COLO668 (cell line): ENCODE data around the gene PLA2G1B.

Source experiments
- DNase-seq: peaks from one replicate; lab custom pipeline; 2025; ENCODE audit not compliant: unreplicated experiment; lab: John Stamatoyannopoulos, UW

PLA2G1B gene

DNA sequence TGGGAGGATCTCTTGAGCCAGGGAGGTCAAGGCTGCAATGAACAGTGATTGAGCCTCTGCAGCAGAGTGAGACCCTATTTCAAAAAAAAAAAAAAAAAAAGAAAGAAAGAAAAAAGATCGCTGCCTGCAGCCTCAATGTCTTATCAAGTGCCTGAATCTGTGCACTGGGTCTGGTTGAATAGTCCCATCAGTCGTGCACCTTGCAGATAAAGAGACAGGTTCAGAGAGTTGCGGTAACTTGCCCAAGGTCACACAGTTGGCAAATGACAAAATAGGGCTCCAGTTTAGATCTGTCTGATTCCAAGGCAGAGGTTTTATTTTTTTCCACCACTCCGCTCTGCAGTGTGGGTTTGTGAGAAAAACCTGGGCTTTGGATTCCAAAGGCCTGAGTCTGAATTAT is 649 bp upstream of the PLA2G1B start:
- DNase-seq: no peak

DNA sequence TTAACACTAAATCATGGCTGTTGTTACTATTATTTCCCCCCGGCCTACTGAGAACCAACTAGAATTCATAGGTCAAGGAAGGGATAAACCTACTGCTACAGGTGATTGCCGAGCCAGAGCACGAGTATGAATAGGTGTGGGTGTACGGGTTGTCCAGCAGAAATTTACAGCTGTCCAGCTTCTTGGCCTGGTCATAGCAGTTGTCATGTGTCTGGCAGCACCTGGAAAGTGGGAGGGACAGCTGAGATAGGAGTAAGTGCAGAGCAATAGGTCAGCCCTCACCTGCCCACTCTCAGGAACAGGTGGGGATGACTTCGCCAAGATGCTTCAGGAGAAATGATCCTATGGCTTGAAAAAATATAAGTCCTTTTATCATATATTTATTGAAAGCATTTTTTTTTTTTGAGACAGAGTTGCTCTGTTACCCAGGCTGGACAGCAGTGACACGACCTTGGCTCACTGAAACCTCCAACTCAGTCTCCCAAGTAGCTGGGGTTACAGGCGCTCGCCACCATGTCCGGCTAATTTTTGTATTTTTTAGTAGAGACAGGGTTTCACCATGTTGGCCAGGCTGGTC is 2.6 kb downstream of the PLA2G1B start:
- DNase-seq: no peak

DNA sequence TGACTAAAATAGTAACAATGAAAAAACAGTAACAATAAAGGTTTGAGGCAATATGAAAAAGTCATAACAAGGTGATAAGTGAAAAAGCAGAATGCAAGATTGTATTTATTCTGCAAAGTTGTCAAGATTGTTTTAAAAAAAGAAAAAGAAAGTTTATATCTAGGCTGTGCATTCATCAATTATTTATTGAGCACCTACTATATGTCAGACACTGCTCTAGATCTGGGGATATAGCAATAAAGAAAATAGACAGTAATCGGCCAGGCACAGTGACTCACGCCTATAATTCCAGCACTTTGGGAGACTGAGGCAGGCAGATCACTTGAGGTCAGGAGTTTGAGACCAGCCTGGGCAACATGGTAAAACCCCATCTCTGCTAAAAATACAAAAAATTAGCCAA is 3.8 kb downstream of the PLA2G1B start:
- DNase-seq: no peak

DNA sequence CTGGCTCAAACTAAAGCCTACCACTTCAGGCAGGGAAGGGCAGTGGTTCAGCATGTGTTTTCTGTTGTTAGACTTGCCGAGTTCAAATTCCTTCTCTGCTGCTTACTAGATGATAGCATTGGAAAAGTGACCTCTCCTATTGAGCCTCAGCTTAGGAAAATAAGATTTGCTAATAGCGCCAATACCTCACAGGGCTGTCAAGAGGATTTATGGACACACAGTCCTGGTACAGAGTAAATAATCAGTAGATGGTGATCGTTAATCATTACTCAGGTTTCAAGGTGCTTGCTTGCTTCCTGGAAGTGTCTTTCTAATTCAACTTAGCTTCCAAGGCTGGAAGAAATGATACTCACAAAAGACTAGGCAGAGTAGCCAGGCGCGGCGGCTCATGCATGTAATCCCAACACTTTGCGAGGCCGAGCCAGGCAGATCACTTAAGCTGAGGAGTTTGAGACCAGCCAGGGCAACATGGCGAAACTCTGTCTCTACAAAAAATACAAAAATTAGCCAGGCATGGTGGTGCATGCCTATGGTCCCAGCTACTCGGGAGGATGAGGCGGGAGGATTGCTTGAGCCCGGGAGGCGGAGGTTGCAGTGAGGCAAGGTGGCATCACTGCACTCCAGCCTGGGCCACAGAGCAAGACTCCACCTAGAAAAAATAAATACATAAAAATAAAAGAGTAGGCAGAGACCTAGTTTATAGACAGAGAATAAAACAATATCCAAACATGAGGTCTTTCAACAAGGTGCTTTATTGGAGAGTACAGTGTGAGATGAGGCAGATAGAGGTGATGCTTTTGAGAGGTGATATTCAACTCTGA is 6.0 kb downstream of the PLA2G1B start:
- DNase-seq: no peak

DNA sequence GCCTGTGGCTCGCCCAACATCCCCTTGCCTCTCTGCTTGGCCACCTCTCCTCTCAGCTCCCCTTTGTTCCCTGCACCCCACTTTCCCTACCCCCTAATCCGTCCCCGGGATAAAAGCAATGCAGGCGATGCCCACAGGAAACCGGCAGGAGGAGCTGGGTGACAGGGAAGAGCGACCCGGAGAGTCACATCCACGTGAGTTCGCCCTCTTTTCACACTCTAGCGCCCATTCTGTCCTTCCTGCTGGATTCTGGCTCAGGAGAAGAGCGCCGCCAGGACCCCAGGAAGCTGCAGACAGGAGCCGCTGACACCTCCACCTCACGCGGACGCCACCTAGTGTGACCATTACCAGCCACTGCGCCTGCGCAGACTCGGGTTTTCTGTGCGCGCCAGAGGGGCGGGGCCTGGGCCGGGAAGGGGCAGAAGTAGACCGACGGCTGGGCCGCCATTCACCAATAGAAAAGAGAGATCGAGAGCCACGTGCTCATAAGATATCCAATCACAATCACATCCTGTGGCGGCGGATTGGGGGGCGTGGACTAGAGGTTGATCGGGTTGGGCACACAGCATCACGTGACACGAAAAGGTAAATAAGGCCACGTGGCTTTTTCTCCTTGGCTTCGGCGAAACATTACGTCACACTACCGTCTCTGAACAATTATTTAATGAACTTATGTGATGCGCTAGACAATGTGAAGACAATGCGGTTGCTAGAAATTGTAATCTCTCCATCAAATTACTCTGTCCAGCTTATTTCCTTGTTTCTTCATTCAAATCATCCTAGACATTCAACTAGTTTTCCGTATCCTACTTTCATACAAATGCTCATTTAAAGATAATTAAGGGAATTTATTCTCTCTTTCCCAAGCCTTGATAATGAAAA is 10.1 kb downstream of the PLA2G1B start:
- peak; percentile 99 for DNase-seq

DNA sequence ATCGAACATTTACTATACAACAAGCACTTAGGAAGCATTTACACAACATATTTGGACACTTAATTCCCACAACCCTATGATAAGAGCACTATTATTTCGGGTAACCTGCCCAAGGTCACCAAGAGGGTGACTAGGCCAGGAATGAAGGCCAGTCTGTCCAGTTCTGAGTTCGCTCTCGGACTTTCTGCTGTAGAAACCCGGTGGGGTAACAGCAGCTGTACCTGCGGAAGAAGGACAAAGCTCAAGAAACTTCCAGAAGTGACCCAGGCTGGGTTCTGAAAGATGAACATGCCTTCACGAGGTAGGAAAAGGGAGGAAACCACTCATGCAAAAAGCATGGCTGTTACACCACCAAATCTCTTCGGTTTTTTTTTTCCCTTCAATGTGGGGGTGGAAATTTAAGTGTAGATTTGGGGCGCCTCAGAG is 10.8 kb downstream of the PLA2G1B start:
- no peak for DNase-seq

DNA sequence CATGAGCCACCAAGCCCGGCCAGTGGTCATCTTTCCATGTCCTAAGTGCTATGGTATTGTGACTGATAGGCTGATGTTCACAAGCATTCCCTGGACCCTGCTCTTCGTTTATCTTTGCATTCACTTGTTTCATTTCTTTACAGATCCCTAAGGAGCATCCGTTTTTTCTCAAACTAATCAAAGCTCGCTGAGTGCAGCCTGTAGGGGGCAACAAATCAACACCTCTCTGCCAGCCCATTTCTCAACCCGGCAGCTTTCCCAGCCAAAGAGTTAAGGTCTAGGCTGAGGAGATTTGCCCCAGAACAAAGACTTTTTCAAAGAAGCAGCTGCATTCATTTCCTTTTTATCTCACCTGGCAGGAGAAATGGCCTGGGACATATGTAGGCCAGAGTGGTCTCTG is 13.4 kb downstream of the PLA2G1B start:
- no peak for DNase-seq

DNA sequence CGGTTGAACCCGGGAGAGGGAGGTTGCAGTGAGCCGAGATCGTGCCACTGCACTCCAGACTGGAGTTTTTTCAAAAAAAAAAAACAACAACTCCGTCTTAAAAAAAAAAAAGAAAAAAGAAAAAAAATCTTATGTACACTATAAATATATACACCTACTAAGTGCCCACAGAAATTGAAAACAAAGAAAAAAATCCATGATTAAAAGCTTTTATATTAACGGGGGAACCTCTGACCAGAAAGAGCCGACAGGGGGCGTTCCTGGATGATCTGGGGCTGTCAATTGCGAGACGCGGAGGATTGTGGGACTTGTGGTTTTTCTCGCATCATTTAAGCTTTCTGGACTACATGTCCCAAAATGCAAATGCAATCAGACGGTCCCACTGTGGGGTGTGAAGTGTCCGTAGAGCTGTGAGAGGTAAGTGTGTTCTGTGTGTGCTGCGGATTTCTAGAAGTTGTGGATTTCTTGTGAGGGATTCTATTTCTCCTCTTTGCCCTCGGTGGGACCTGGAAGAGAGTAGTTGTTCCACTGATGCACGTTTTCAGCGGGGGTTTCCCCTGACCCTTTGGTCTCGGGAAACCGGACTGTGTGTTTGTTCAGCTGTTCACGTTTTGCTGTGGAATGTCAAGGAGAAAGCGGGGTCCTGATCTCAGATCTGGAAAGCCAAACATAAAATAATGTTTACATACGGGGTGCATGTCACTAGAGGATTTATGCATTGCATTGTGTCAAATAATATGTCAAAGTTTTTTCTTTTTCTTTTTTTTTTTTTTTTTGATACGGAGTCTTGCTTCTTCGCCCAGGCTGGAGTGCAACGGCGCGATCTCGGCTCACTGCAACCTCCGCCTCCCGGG is 25.4 kb downstream of the PLA2G1B start, which contains the start of gene SIRT4:
Gene SIRT4, plus strand, starts transcription at position 360 of the 854 bp plus-strand sequence. CDS start 1,241 bp downstream, outside the sequence.
- DNase-seq: peak; percentile 89

DNA sequence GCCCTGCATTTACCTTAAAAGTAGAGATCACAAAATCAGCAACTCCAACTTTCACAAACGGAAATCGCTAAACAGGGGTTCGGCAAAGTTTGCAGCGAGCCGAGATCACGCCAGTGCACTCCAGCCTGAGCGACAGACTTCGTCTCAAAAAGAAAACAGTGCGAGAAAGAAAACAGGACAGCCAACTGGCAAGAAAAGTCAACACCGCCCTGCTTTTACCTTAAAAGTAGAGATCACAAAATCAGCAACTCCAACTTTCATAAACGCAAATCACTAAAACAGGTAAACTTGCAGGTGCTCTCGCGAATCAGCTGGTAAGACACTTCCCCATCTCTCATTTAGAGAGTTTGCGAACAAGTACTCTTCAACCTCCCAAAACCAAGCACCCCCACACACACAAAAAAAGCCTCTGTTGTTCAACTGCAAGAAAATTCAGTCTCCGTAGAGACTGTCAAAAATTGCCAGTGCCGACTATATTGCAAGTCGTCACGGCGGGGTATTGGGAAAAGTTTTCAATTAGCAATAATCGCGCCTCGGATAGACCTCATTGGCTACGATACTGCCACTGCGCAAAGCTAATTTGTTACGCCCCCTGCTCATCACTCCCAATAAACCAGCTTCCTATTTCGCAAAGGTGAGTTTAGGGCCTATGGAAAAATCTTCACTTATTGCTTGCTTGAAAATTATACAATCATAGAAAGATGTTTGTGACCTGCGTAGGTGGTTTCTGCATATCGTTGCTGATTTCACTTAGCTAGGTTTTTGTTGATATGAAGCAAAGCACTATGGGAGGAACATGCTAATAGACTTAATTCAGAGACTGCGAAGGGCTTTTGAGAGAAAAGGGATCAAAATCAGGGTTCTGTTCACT is 34.7 kb downstream of the PLA2G1B start, which contains the start of gene RNU4-1:
Gene RNU4-1, minus strand, starts transcription at position 577 of the 871 bp plus-strand sequence.
- DNase-seq: peak; percentile 62

DNA sequence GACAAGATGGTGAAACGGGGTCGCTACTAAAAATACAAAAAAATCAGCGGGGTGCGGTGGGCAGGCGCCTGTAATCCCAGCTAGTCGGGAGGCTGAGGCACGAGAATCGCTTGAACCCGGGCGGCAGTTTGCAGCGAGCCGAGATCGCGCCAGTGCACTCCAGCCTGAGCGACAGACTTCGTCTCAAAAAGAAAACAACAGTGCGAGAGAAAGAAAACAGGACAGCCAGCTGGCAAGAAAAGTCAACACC is 35.2 kb downstream of the PLA2G1B start:
- peak; percentile 36 for DNase-seq

DNA sequence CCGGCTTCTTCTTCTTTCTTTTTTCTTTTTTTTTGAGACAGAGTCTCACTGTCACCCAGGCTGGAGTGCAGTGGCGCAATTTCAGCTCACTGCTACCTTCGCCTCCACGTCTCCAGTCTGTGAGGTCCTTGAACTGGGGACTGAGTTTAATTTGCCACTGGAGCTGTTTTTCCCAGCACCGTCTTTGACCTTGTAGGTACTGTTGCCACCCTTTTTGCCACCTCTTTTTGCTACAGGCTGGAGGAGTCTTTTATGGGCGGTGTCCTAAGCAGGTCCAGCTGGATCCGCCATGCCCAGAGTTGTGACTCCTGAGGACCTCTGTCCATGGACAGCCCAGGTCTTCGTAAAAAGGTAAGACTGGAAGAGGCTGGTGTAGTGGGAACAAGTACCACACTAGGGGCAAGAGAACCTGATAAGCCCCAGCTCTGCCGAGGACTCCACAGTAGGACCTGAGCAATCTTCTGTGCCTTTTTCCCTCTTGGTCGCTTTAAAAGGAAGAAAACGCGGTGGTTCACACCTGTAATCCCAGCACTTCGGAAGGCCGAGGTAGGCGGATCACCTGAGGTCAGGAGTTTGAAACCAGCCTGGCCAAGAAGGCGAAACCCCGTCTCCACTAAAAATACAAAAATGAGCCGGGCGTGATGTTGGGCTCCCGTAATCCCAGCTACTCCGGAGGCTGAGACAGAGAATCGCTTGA is 36.8 kb downstream of the PLA2G1B start:
- DNase-seq: peak; percentile 25

DNA sequence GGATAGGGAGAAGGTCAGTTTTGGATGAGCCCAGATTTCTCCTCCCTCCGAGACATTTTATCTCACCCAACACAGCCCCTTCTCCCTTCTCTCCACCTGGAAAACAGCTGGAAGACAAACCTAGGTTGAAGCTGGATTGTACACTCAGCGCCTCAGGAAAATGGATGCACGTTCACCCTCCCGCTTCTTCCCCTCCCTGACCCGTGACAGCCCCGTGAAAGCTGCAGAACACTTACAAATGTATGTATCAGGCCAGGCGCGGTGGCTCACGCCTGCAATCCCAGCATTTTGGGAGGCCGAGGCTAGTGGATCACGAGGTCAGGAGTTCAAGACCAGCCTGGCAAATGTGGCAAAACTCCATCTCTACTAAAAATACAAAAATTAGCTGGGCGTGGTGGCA is 40.1 kb downstream of the PLA2G1B start:
- no peak for DNase-seq

DNA sequence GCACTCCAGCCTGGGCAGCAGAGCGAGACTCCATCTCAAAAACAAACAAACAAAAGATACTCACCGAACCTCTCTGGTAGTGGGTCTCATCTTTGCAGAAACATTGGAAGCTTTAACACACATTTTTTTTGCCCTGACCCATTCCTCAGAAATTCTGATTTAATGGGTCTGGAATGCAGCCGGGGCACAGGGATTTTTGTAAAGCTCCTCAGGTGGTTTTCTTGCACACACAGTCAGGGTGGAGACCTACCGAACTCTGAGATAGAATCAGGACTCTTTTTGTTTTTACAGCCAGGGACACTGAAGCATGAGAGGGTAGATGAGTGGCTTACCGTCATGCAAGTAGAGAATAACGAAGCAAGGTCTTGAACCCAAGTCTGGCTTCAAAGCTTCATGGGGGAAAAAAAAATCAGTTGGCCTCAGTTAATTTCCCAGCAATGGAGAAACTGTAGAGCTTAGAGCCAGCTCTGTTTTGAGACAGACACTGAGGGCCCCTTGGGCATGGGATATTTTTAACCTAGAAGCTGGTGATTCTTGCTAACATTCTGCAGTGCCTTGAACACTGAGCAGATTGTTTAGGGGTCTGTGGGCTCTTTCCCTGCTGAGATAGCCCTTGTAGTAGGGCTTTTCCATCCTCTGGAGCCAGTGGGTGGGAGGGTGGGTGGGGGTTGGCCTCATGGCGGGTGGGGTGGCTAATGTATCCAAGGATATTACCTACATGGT is 40.6 kb downstream of the PLA2G1B start:
- DNase-seq: no peak

DNA sequence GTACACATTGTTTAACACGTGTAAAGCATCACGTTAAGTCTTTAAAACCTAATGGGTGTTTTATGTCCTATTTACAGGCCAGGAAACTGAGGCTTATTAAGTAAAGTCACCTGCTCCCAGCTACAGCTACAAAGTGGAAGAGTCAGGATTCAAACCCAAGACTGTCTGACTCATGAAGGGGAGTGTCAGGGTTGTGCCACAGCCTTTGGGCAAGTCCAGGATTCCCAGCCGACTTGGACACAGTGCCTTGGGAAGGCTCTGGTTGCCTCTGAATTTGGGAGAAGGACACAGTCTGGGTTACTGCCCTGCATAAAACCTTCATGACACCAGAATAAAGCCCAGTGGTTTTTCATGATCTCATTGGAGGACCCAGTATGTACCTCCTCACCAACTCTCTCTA is 43.2 kb downstream of the PLA2G1B start:
- no peak for DNase-seq

DNA sequence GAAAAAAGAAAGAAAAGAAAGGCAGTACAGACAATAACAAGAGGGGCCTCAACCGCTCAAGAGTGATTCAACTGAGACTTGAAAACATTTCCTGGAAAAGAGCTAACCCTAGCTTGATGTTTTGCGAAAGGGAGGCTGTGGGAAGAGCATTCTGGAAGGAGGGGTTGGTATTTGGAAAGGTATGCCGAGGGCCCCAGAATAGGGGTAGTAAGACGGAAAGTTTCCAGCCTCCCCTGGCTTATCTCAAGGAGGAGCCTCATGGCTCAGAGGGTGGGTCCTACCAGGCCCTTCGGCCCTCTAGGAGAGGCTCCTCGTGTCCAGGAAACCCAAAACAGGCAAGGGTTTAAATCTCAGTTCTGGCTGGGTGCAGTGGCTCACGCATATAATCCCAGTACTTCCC is 44.3 kb downstream of the PLA2G1B start:
- DNase-seq: no peak

DNA sequence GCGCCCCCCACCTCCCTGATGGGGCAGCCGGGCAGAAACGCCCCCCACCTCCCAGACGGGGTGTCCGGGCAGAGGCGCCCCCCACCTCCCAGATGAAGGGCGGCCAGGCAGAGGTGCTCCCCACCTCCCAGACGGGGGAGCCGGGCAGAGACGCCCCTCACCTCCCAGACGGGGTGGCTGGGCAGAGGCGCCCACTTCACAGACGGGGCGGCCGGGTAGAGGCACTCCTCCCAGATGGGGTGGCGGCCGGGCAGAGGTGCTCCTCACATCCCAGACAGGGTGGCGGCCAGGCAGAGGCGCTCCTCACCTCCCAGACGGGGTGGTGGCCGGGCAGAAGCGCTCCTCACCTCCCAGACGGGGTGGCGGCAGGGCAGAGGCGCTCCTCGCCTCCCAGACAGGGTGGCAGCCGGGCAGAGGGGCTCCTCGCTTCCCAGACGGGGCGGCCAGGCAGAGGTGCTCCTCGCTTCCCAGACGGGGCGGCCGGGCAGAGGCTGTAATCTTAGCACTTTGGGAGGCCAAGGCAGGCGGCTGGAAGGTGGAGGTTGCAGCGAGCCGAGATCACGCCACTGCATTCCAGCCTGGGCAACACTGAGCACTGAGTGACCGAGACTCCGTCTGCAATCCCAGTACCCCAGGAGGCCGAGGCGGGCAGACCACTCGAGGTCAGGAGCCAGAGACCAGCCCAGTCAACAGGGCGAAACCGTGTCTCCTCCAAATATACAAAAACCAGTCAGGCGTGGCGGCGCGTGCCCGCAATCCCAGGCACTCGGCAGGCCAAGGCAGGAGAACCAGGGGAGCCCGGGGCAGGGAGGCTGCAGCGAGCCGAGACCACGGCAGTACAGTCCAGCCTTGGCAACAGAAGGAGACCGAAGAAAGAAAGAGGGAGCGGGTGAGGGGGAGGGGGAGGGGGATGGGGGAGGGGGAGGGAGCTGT is 49.2 kb downstream of the PLA2G1B start:
- no peak for DNase-seq

DNA sequence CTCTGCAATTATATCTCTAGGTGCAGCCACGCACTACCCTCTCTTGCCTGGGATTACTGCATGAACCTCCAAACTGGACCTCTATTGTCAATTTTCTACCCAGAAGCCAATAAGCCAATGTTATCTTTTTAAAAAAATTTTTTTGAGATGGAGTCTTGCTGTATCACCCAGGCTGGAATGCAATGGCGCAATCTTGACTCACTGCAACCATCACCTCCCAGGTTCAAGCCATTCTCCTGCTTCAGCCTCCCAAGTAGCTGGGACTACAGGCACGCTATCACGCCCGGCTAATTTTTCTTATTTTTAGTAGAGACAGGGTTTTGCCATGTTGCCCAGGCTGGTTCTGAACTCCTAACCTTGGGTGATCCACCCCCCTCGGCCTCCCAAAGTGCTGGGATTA is 50.8 kb downstream of the PLA2G1B start:
- DNase-seq: no peak
